Choroid plexus epithelial cell (primary cell): Measurements from ENCODE around the gene ELL2.
"Not testable (repeated sequence)": the region's sequence is repeated elsewhere in the genome, so short reads cannot be mapped to it uniquely, and the experiment has no call there.

Experiments
- DNase-seq: peaks from one replicate; pipeline ENCODE4 v3.0.0-alpha.2; 2010; ENCODE audit warnings: low read depth
- H3K4me3 ChIP-seq: 2 replicates; pipeline ENCODE4 v1.5.1; 2011; ENCODE audit warnings: low read depth, mild to moderate bottlenecking, control low read depth, low read length, moderate library complexity
- TF ChIP-seq, protein P1 (sequence below): conservative IDR thresholded peaks from 2 replicates; pipeline ENCODE4 v1.5.1; 2011; ENCODE audit warnings: low read depth, mild to moderate bottlenecking, control low read depth, inconsistent platforms, low read length, moderate library complexity

Gene ELL2

GRCh38 chr5:95853490-95853889 is 108.2 kb downstream of the ELL2 start:
- TF ChIP-seq, protein P1, sequence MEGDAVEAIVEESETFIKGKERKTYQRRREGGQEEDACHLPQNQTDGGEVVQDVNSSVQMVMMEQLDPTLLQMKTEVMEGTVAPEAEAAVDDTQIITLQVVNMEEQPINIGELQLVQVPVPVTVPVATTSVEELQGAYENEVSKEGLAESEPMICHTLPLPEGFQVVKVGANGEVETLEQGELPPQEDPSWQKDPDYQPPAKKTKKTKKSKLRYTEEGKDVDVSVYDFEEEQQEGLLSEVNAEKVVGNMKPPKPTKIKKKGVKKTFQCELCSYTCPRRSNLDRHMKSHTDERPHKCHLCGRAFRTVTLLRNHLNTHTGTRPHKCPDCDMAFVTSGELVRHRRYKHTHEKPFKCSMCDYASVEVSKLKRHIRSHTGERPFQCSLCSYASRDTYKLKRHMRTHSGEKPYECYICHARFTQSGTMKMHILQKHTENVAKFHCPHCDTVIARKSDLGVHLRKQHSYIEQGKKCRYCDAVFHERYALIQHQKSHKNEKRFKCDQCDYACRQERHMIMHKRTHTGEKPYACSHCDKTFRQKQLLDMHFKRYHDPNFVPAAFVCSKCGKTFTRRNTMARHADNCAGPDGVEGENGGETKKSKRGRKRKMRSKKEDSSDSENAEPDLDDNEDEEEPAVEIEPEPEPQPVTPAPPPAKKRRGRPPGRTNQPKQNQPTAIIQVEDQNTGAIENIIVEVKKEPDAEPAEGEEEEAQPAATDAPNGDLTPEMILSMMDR, result no peak
- no peak overlapping the region for H3K4me3 ChIP-seq
- no peak for DNase-seq

- no peak for DNase-seq
- H3K4me3 ChIP-seq, result no peak overlapping the region
- TF ChIP-seq, protein P1, result no peak
Observed at GRCh38 chr5:95852567-95852966, 109.1 kb downstream of the ELL2 start.

GRCh38 chr5:95851141-95851540 is 110.5 kb downstream of the ELL2 start:
- not testable (repeated sequence) for H3K4me3 ChIP-seq, DNase-seq

GRCh38 chr5:95850391-95850894 is 111.2 kb downstream of the ELL2 start:
- peak; percentile 69 for DNase-seq
- TF ChIP-seq, protein P1, result no peak
- no peak overlapping the region for H3K4me3 ChIP-seq

DNA sequence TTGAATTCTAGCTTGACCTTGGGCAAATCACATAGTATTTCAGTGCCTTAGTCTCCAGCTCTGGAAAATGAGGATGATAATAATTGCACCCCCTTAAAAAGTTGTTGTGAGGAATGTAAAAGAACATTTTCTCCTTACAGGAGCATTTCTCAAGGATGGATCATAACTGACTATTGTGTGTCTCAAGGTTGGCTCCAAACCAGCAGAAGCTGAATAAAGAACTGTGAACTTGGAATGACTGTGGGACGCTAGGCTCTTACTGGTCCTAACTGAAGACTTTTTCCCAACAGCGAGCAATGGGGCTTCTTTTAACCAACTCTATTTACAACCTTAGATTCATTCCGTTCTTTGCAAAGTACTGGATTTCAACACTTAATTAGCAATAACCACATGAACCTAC is 113.0 kb downstream of the ELL2 start:
- TF ChIP-seq, protein P1, result no peak
- peak; percentile 73 for DNase-seq

GRCh38 chr5:95847261-95847592 is 114.4 kb downstream of the ELL2 start:
- H3K4me3 ChIP-seq, result no peak overlapping the region
- DNase-seq, result no peak
- TF ChIP-seq, protein P1, result no peak

More for the DNA sequence above, 113.0 kb downstream of the ELL2 start:
- no peak overlapping the region for H3K4me3 ChIP-seq

GRCh38 chr5:95846554-95847260 is 114.9 kb downstream of the ELL2 start:
- TF ChIP-seq, protein P1, result peak; percentile 93
- DNase-seq, result peak; percentile 89
- H3K4me3 ChIP-seq, result no peak overlapping the region
